ENCODE results near the gene PDZD4. TPM values are rescaled to one million over a fixed set of nuclear protein-coding genes. Genes with fewer than 3 reads are reported as not detected.

PDZD4 gene
- total and polyA plus RNA-seq, 9 of the 15 experiments (the other 6 are each of a cell fraction or from before 2014, with no cell fraction given), result 0.05 to 0.38 (median 0.07) TPM; not detected in 5

DNA sequence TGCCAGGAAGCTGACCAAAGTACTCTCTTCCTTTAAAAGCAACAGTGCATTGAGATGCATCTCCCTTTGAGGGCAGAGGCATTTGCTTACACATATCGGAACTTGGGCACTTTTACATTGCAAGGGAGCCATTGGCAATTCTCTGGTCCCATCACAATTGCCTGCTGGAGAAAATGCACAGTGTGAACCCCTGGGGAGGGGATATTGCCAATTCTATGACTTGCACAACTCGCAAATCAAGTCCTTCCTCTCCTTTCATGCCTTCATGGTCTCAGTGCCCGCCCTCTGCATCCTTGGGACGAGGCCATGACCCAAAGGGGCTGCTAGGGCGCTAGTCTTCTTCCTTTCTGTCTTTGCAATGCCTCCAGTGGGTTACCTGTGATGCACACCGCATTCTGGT is 14.9 kb upstream of the PDZD4 start:
- DNase-seq (ENCODE audit: extremely low read depth in 1 of 4, low spot score in 3 of 4), result no peak
- H3K27ac ChIP-seq (ENCODE audit: extremely low read depth, low read depth, low read length), result no peak overlapping the region
- CTCF ChIA-PET (ENCODE audit: low intra/inter-chr PET ratio), result no interaction called here
- H3K9ac ChIP-seq (ENCODE audit: insufficient read depth in 1 of 2, low read depth in 2 of 2, low read length in 2 of 2), result no peak overlapping the region
- ATAC-seq, result no peak
- POLR2A ChIA-PET, result no interaction called here
- intact Hi-C loops (cut with micrococcal nuclease), result no loop called here
- FAIRE-seq, result no peak
- 22% methylated on average over 6 of the region's 6 CpGs for WGBS (ENCODE audit: insufficient coverage, low coverage, missing lambda C conversion rate)
- no peaks in the 10 kb centered on the region for H3K36me3 ChIP-seq (ENCODE audit: control insufficient read depth, insufficient read depth, low read length)
- H3K79me2 ChIP-seq (ENCODE audit: control insufficient read depth, insufficient read depth, low read length), result no peaks in the 10 kb centered on the region
- no peaks in the 10 kb centered on the region for H3K27me3 ChIP-seq (ENCODE audit: control insufficient read depth in 2 of 2, insufficient read depth in 2 of 2, low read length in 2 of 2)
- no peak overlapping the region for H2AFZ ChIP-seq (ENCODE audit: low read depth, low read length)
- in situ Hi-C loops (cut with MboI), result no loop called here
- no peaks in the 10 kb centered on the region for H4K20me1 ChIP-seq (replicated peaks; ENCODE audit: control insufficient read depth, insufficient read depth, low read length)
- H3K9me1 ChIP-seq (ENCODE audit: control insufficient read depth, insufficient read depth, low read length), result no peaks in the 10 kb centered on the region
- no TSS peak for BruUV-seq (replicated peaks)
- no peak overlapping the region for H3K4me3 ChIP-seq
- TF ChIP-seq ZNF436 (CRISPR knock-in tag; IDR thresholded peaks at IDR 0.05) (no peak), SAFB (IDR thresholded peaks at IDR 0.05; ENCODE audit: borderline replicate concordance, low read depth, low read length) (no peak), NFIX (CRISPR knock-in tag; IDR thresholded peaks at IDR 0.05; ENCODE audit: low read depth) (no peak), ZNF133 (CRISPR knock-in tag; IDR thresholded peaks at IDR 0.05) (no peak), NR2C2 (CRISPR knock-in tag; IDR thresholded peaks at IDR 0.05) (no peak), NR2C2 (tag; IDR thresholded peaks at IDR 0.05) (no peak), TSC22D4 (tag; IDR thresholded peaks at IDR 0.05) (no peak), ZNF780A (CRISPR knock-in tag; IDR thresholded peaks at IDR 0.05) (no peak), ARID2 (IDR thresholded peaks at IDR 0.05) (no peak), ZNF324 (CRISPR knock-in tag; IDR thresholded peaks at IDR 0.05) (no peak), TCF3 (CRISPR knock-in tag; IDR thresholded peaks at IDR 0.05) (no peak), DDX20 (tag; IDR thresholded peaks at IDR 0.05; ENCODE audit: low read depth) (no peak), BRD9 (IDR thresholded peaks at IDR 0.05; ENCODE audit: low read depth, partially characterized antibody) (no peak), FOS (IDR thresholded peaks at IDR 0.05; ENCODE audit: extremely low read depth, insufficient read length) (no peak), SMARCB1 (IDR thresholded peaks at IDR 0.05; ENCODE audit: insufficient read length, low read depth) (no peak)
- TF ChIP-seq, protein P1, sequence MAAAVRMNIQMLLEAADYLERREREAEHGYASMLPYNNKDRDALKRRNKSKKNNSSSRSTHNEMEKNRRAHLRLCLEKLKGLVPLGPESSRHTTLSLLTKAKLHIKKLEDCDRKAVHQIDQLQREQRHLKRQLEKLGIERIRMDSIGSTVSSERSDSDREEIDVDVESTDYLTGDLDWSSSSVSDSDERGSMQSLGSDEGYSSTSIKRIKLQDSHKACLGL (CRISPR knock-in tag; IDR thresholded peaks at IDR 0.05; ENCODE audit: borderline replicate concordance, poor library complexity, severe bottlenecking), result no peak
- no peak overlapping the region for H3K4me2 ChIP-seq (ENCODE audit: insufficient read depth, low read length)
- no peaks in the 10 kb centered on the region for H3K4me1 ChIP-seq (replicated peaks in 1 of 2; ENCODE audit: control insufficient read depth in 2 of 2, insufficient read depth in 2 of 2, low read length in 2 of 2)
- no peaks in the 10 kb centered on the region for H3K9me3 ChIP-seq (replicated peaks; ENCODE audit: control insufficient read depth, insufficient read depth, low read depth, low read length)

All from K562 (cell line).